HEK293 (cell line): ENCODE data around the gene CHI3L1.

Source experiments
- CTCF ChIA-PET: fragments of 350-600 bp; formaldehyde crosslinking; extraction: SDS; loops from one replicate; lab custom pipeline; 2021; ENCODE audit warnings: antibody characterized with exemption; lab: Yijun Ruan, JAX
- POLR2A ChIA-PET: fragments of 300-600 bp; formaldehyde crosslinking; extraction: SDS; loops from one replicate; lab custom pipeline; 2020; ENCODE audit warnings: antibody characterized with exemption, inconsistent platforms; lab: Yijun Ruan, JAX
- H3K27ac ChIP-seq: fragments of 200-500 bp; sonication (Bioruptor generic); 2 replicates; pipeline ENCODE4 v1.5.1; 2014; ENCODE audit warnings: low read depth, low read length, control low read depth, inconsistent platforms; ENCODE audit errors: extremely low read depth
- H3K36me3 ChIP-seq, 2 experiments: fragments of 200-500 bp in 1 of 2; sonication (Bioruptor generic) in 1 of 2; 1 replicate in 1 of 2; 2 replicates in 1 of 2; pipeline ENCODE4 v1.5.1; 2014 to 2017; ENCODE audit warnings: inconsistent platforms in 2 of 2, low read length in 2 of 2; ENCODE audit not compliant: control insufficient read depth in 2 of 2, insufficient read depth in 1 of 2
- H3K4me1 ChIP-seq: fragments of 200-500 bp; sonication (Bioruptor generic); 2 replicates; pipeline ENCODE4 v1.5.1; 2014; ENCODE audit warnings: mild to moderate bottlenecking, low read length, inconsistent platforms; ENCODE audit not compliant: control insufficient read depth, insufficient read depth
- H3K4me3 ChIP-seq: 2 replicates; pipeline ENCODE4 v1.5.1; 2011; ENCODE audit warnings: low read depth, mild to moderate bottlenecking, control low read depth, low read length, moderate library complexity
- H3K9me3 ChIP-seq: fragments of 200-500 bp; sonication (Bioruptor generic); 2 replicates; pipeline ENCODE4 v1.5.1; 2014; ENCODE audit warnings: low read depth, low read length, inconsistent platforms; ENCODE audit not compliant: control insufficient read depth, insufficient read depth
- KLF1 ChIP-seq: fragments of 450-650 bp; formaldehyde crosslinking; IDR thresholded peaks from 2 replicates; pipeline ENCODE4 v1.5.1; 2016; ENCODE audit warnings: missing biosample characterization, missing genetic modification characterization
- MEIS1 ChIP-seq: sonication (generic); formaldehyde crosslinking; IDR thresholded peaks from 2 replicates; pipeline ENCODE4 v1.8.1; 2022; ENCODE audit warnings: missing genetic modification reagents, mild to moderate bottlenecking, borderline replicate concordance
- MYNN ChIP-seq: fragments of 450-650 bp; formaldehyde crosslinking; IDR thresholded peaks from 2 replicates; pipeline ENCODE4 v1.5.1; 2016; ENCODE audit warnings: missing biosample characterization, missing genetic modification characterization, borderline replicate concordance
- MZF1 ChIP-seq: fragments of 450-650 bp; formaldehyde crosslinking; IDR thresholded peaks from 2 replicates; pipeline ENCODE4 v1.5.1; 2017; ENCODE audit warnings: missing biosample characterization, missing genetic modification characterization, borderline replicate concordance
- OVOL3 ChIP-seq: fragments of 450-650 bp; formaldehyde crosslinking; IDR thresholded peaks from 2 replicates; pipeline ENCODE4 v1.5.1; 2016; ENCODE audit warnings: missing biosample characterization, missing genetic modification characterization
- PRDM1 ChIP-seq: fragments of 450-650 bp; formaldehyde crosslinking; IDR thresholded peaks from 2 replicates; pipeline ENCODE4; 2016; ENCODE audit warnings: missing biosample characterization, missing genetic modification characterization
- REPIN1 ChIP-seq: fragments of 450-650 bp; formaldehyde crosslinking; IDR thresholded peaks from 2 replicates; pipeline ENCODE4 v1.5.1; 2017; ENCODE audit warnings: missing biosample characterization, missing genetic modification characterization, low read depth
- ZBTB1 ChIP-seq: fragments of 450-650 bp; formaldehyde crosslinking; IDR thresholded peaks from 2 replicates; pipeline ENCODE4 v1.5.1; 2016; ENCODE audit warnings: missing biosample characterization, missing genetic modification characterization
- ZBTB6 ChIP-seq: fragments of 450-650 bp; formaldehyde crosslinking; IDR thresholded peaks from 2 replicates; pipeline ENCODE4 v1.5.1; 2017; ENCODE audit warnings: missing biosample characterization, missing genetic modification characterization
- ZBTB8A ChIP-seq: fragments of 450-650 bp; formaldehyde crosslinking; IDR thresholded peaks from 2 replicates; pipeline ENCODE4 v1.5.1; 2016; ENCODE audit warnings: missing biosample characterization, missing genetic modification characterization
- ZNF10 ChIP-seq: fragments of 450-650 bp; formaldehyde crosslinking; IDR thresholded peaks from 2 replicates; pipeline ENCODE4 v1.5.1; 2017; ENCODE audit warnings: missing biosample characterization, missing genetic modification characterization
- ZNF157 ChIP-seq: fragments of 450-650 bp; formaldehyde crosslinking; IDR thresholded peaks from 2 replicates; pipeline ENCODE4 v1.5.1; 2016; ENCODE audit warnings: missing biosample characterization, missing genetic modification characterization
- ZNF398 ChIP-seq: fragments of 450-650 bp; formaldehyde crosslinking; IDR thresholded peaks from 2 replicates; pipeline ENCODE4 v1.5.1; 2017; ENCODE audit warnings: missing biosample characterization, missing genetic modification characterization
- ZNF423 ChIP-seq: fragments of 450-650 bp; formaldehyde crosslinking; IDR thresholded peaks from 2 replicates; pipeline ENCODE4 v1.5.1; 2016; ENCODE audit warnings: missing biosample characterization, missing genetic modification characterization
- ZNF623 ChIP-seq: fragments of 450-650 bp; formaldehyde crosslinking; IDR thresholded peaks from 2 replicates; pipeline ENCODE4 v1.5.1; 2016; ENCODE audit warnings: missing biosample characterization, missing genetic modification characterization
- ZNF658 ChIP-seq: fragments of 450-650 bp; formaldehyde crosslinking; IDR thresholded peaks from 2 replicates; pipeline ENCODE4; 2016; ENCODE audit warnings: missing biosample characterization, missing genetic modification characterization
- ZNF76 ChIP-seq: fragments of 450-650 bp; formaldehyde crosslinking; IDR thresholded peaks from 2 replicates; pipeline ENCODE4; 2016; ENCODE audit warnings: low read depth, missing biosample characterization, missing genetic modification characterization, borderline replicate concordance
- ZNF837 ChIP-seq: fragments of 450-650 bp; formaldehyde crosslinking; IDR thresholded peaks from 2 replicates; pipeline ENCODE4 v1.5.1; 2016; ENCODE audit warnings: missing biosample characterization, missing genetic modification characterization
- ZSCAN16 ChIP-seq: fragments of 450-650 bp; formaldehyde crosslinking; IDR thresholded peaks from 2 replicates; pipeline ENCODE4 v1.5.1; 2016; ENCODE audit warnings: missing biosample characterization, missing genetic modification characterization
- ZSCAN23 ChIP-seq: fragments of 450-650 bp; formaldehyde crosslinking; IDR thresholded peaks from 2 replicates; pipeline ENCODE4 v1.5.1; 2016; ENCODE audit warnings: missing biosample characterization, missing genetic modification characterization
- ZSCAN30 ChIP-seq: fragments of 450-650 bp; IDR thresholded peaks from 2 replicates; pipeline ENCODE4 v1.5.1; 2018; ENCODE audit warnings: missing biosample characterization, mild to moderate bottlenecking, missing genetic modification characterization, moderate library complexity
- ZSCAN4 ChIP-seq: fragments of 450-650 bp; formaldehyde crosslinking; IDR thresholded peaks from 2 replicates; pipeline ENCODE4 v1.5.1; 2017; ENCODE audit warnings: missing biosample characterization, missing genetic modification characterization
- ZSCAN5A ChIP-seq: fragments of 450-650 bp; formaldehyde crosslinking; IDR thresholded peaks from 2 replicates; pipeline ENCODE4 v1.5.1; 2016; ENCODE audit warnings: missing biosample characterization, missing genetic modification characterization
- TF ChIP-seq, protein P1 (sequence below): fragments of 450-650 bp; formaldehyde crosslinking; IDR thresholded peaks from 2 replicates; pipeline ENCODE4 v1.5.1; 2016; ENCODE audit warnings: missing biosample characterization, missing genetic modification characterization
- TF ChIP-seq, protein P2 (sequence below): fragments of 450-650 bp; formaldehyde crosslinking; IDR thresholded peaks from 2 replicates; pipeline ENCODE4; 2016; ENCODE audit warnings: missing biosample characterization, missing genetic modification characterization

CHI3L1 gene

DNA sequence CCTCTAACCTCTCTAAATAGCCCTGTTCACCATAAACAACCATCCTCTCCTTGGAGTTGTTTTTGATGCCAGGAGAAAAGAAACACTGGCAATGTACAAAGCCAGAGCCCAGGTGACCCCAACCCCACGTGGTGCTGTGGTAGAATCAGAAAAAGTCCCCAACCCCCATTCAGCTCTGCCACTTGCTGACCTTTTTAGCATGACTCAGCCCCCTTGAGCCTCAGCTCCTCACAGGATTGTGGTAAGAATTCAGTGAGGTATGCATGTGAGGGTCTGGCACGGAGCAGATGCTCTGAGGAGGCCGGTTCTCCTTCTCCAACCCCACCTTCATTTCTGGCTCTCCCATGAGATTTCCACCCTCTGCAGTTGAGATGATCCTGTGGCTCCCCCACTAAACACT, 11.1 kb upstream of the CHI3L1 start:
- Histone ChIP-seq H3K27ac (no peak overlapping the region), H3K4me3 (no peak overlapping the region), H3K9me3 (no peaks in the 10 kb centered on the region), H3K4me1 (no peaks in the 10 kb centered on the region), H3K36me3 (no peaks in the 10 kb centered on the region)
- TF ChIP-seq ZSCAN23 (tag by site-specific recombination) (no peak), ZSCAN30 (tag by site-specific recombination) (no peak), ZNF837 (tag by site-specific recombination) (no peak), ZBTB1 (no peak), ZNF658 (tag by site-specific recombination) (no peak), ZSCAN4 (tag by site-specific recombination) (no peak), REPIN1 (no peak), ZNF157 (tag by site-specific recombination) (no peak), MEIS1 (CRISPR knock-in tag) (no peak), ZNF423 (tag by site-specific recombination) (no peak)
- ChIA-PET CTCF (interaction anchor here (0.6 to 2.8 kb wide), 4 partner anchors 35 to 157 kb away, joined by 3 to 6 read pairs (median 4); no protein-coding TSS in a partner anchor), POLR2A (no interaction called here)

DNA sequence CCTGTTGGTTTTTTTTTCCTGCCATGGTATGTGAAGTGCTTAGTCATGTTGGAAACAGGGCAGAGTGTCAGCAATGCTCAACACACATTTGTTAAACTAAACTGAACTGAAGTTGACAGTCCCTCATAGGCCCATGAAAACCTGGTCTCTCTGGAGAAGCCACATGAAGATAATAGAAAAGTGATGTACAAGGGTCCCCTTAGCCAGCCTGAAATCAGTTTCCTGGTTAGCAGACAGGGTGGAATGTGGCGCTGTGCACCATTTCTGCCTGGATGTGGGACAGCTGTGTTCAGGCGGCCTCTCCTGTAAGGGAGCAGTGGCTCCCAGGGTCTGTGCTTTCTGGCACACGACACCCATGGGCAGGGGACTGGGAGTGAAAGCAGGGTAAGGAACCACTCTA, 9.9 kb upstream of the CHI3L1 start:
- ChIA-PET POLR2A (no interaction called here), CTCF (interaction anchor here (0.9 to 1.8 kb wide), 4 partner anchors 9 to 157 kb away, joined by 4 to 11 read pairs (median 8); no protein-coding TSS in a partner anchor)
- Histone ChIP-seq H3K9me3 (no peaks in the 10 kb centered on the region), H3K4me3 (no peak overlapping the region), H3K4me1 (no peaks in the 10 kb centered on the region), H3K36me3 (no peaks in the 10 kb centered on the region), H3K27ac (no peak overlapping the region)
- TF ChIP-seq ZNF623 (no peak), ZNF76 (no peak), MZF1 (tag by site-specific recombination) (no peak), ZBTB6 (tag by site-specific recombination) (no peak), ZSCAN16 (tag by site-specific recombination) (no peak), MYNN (no peak), ZSCAN30 (tag by site-specific recombination) (no peak), KLF1 (no peak), ZNF398 (tag by site-specific recombination) (no peak)
- TF ChIP-seq, protein P1, sequence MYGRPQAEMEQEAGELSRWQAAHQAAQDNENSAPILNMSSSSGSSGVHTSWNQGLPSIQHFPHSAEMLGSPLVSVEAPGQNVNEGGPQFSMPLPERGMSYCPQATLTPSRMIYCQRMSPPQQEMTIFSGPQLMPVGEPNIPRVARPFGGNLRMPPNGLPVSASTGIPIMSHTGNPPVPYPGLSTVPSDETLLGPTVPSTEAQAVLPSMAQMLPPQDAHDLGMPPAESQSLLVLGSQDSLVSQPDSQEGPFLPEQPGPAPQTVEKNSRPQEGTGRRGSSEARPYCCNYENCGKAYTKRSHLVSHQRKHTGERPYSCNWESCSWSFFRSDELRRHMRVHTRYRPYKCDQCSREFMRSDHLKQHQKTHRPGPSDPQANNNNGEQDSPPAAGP (tag by site-specific recombination) = no peak

- ChIA-PET POLR2A (no interaction called here), CTCF (interaction anchor here (1.2 kb wide), 1 partner anchor 20 kb away, joined by 3 read pairs; no protein-coding TSS in a partner anchor)
- Histone ChIP-seq H3K4me1 (no peaks in the 10 kb centered on the region), H3K36me3 (no peaks in the 10 kb centered on the region), H3K9me3 (no peaks in the 10 kb centered on the region), H3K27ac (no peak overlapping the region), H3K4me3 (no peak overlapping the region)
- TF ChIP-seq ZBTB8A (tag by site-specific recombination) = peak; percentile 69
- TF ChIP-seq, protein P1 (tag by site-specific recombination) = no peak
- no peak for TF ChIP-seq ZSCAN5A (tag by site-specific recombination)
- TF ChIP-seq OVOL3 (tag by site-specific recombination) = no peak
- TF ChIP-seq, protein P2, sequence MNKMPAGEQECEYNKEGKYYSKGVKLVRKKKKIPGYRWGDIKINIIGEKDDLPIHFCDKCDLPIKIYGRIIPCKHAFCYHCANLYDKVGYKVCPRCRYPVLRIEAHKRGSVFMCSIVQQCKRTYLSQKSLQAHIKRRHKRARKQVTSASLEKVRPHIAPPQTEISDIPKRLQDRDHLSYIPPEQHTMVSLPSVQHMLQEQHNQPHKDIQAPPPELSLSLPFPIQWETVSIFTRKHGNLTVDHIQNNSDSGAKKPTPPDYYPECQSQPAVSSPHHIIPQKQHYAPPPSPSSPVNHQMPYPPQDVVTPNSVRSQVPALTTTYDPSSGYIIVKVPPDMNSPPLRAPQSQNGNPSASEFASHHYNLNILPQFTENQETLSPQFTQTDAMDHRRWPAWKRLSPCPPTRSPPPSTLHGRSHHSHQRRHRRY (tag by site-specific recombination) = no peak
- TF ChIP-seq PRDM1 (tag by site-specific recombination) = no peak
- TF ChIP-seq MZF1 (tag by site-specific recombination) = no peak; the same call in 1 of the 2 replicates
- no peak for TF ChIP-seq ZNF10 (tag by site-specific recombination)
These were observed 4.4 kb upstream of the CHI3L1 start for GRCh38 chr1:203190949-203191348.
